ENCODE measurements around the gene TMEM89. TPM values are rescaled to one million over a fixed set of nuclear protein-coding genes. Genes with fewer than 3 reads are reported as not detected.

Gene TMEM89
- total RNA-seq, 1 donor from 2014 or later = not detected

DNA sequence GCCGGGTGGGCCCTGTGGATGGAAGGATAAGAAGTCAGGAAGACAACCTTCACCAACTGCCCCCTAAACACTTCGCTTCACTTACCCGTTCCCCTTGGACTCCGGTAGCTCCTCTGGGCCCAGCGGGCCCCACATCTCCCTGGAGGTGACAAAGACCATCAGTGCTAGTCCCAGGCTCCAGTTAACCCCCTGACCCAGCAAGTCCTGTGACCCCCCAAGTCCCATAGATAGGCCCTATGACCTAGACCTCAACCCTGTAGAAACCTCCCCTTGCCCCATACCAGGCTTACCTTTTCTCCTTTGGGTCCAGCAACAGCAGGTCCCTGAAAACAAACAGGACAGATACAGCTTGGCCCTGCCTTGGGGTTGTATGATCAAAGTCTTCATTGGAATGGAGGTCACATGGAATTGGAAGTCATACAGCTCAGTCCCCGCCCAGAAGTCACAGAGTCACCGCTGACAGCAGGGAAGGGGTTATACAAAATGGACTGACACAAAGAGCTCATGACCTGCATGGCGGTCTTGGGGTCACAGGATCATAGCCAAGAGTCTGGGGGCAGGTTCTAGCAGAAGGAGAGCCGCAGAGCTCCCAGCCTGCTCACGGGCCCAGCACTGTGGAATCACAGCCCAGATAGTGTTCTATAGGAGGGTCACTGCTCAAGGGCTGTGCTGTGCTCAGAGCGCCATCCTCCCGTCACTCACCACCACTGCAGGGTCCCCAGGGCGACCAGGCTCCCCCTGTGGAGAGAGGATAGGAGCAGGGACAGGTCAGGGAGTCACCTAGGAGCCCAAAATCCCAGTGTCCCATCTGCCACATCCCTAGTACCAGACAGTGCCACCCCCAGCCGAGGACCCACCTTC lies 39.7 kb downstream of the TMEM89 start:
- peaks cover 0 to 3% of the 10 kb centered on the region in 2 donors for H3K36me3 ChIP-seq
- no peak for DNase-seq (ENCODE audit: low spot score in 2 of 2)

DNA sequence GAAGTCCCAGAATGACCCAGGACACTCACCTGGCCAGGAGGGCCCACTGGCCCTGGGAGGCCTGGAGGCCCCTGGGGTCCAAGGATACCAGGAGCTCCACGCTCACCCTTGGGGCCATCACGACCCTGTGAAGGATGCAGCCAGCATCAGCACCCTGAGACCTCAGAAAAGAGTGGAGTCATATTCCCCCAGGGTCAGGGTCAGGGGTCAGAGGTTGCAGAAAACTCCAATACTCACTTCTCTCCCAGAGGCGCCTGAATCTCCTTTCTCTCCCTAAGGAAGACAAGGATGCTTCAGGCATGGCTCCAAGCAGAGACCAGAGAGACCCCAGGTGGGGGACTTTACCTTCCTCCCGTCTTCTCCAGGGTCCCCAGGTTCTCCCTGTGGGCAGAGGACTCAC lies 44.9 kb downstream of the TMEM89 start:
- intact Hi-C loops (cut with DNase I) = no loop called here

More for the DNA sequence above, 39.7 kb downstream of the TMEM89 start:
- Histone ChIP-seq H3K4me3 (no peak overlapping the region), H3K9me3 (no peaks in the 10 kb centered on the region), H3K4me1 (no peaks in the 10 kb centered on the region), H3K27ac (no peak overlapping the region), H3K27me3 (no peaks in the 10 kb centered on the region)
- TF ChIP-seq, protein P1, sequence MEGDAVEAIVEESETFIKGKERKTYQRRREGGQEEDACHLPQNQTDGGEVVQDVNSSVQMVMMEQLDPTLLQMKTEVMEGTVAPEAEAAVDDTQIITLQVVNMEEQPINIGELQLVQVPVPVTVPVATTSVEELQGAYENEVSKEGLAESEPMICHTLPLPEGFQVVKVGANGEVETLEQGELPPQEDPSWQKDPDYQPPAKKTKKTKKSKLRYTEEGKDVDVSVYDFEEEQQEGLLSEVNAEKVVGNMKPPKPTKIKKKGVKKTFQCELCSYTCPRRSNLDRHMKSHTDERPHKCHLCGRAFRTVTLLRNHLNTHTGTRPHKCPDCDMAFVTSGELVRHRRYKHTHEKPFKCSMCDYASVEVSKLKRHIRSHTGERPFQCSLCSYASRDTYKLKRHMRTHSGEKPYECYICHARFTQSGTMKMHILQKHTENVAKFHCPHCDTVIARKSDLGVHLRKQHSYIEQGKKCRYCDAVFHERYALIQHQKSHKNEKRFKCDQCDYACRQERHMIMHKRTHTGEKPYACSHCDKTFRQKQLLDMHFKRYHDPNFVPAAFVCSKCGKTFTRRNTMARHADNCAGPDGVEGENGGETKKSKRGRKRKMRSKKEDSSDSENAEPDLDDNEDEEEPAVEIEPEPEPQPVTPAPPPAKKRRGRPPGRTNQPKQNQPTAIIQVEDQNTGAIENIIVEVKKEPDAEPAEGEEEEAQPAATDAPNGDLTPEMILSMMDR (IDR thresholded peaks at IDR 0.05) = no peak
- intact Hi-C loops (cut with DNase I) = no loop called here

DNA sequence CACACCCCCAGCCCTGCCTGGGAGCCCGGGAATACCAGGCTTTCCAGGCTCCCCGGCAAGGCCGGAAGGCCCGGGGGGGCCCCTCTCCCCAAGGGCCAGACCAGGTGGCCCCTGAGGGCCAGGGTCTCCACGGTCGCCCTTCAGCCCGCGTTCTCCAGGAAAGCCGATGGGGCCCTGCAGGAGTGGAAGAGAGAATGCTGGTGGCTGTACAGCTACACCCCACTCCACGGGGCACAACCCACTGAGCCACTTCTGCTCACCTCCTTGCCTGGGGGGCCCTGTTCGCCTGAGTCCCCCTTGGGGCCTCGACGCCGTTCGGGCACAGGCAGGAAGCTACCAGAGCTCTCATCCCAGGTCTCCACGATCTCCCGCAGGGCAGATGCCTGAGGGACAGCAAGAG lies 46.2 kb downstream of the TMEM89 start:
- intact Hi-C loops (cut with DNase I) = no loop called here
- DNase-seq (ENCODE audit: low spot score in 2 of 2) = no peak
- H3K4me1 ChIP-seq = no peaks in the 10 kb centered on the region
- no peaks in the 10 kb centered on the region for H3K27me3 ChIP-seq
- TF ChIP-seq, protein P1 (IDR thresholded peaks at IDR 0.05) = no peak
- H3K27ac ChIP-seq = no peak overlapping the region
- peaks cover 0 to 3% of the 10 kb centered on the region in 2 donors for H3K36me3 ChIP-seq
- no peak overlapping the region for H3K4me3 ChIP-seq
- H3K9me3 ChIP-seq = no peaks in the 10 kb centered on the region

More for the DNA sequence above, 44.9 kb downstream of the TMEM89 start:
- H3K4me1 ChIP-seq = no peaks in the 10 kb centered on the region
- no peaks in the 10 kb centered on the region for H3K27me3 ChIP-seq
- no peaks in the 10 kb centered on the region for H3K9me3 ChIP-seq
- TF ChIP-seq, protein P1 (IDR thresholded peaks at IDR 0.05) = no peak
- no peak for DNase-seq (ENCODE audit: low spot score in 2 of 2)
- H3K27ac ChIP-seq = no peak overlapping the region
- H3K4me3 ChIP-seq = no peak overlapping the region
- H3K36me3 ChIP-seq = peaks cover 0 to 3% of the 10 kb centered on the region in 2 donors

DNA sequence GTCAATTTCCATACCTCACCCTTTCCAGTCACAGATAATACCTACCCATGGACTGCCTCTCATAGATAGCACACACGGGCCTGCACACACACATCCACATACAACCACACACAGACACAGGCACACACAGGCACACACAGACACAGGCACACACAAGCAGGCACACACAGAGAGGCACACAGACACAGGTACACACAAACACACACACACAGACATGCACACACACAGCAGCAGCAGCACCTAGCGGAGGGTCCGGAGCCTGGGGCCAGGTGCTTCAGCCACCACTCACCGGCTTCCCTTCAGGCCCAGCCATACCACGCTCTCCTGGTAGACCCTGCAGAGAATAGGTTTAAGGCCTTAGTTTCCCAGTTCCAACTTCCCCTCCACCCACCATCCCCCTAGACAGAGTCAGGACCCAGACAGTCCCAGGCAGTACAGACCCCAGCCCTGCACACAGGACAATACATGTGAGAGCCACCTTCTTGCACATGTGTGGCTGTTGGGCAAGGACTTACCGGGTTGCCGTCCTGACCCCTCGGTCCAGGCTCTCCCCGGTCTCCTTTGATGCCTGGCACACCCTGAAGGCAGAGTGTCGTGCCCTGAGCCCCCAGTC lies 47.5 kb downstream of the TMEM89 start:
- no peak overlapping the region for H3K27ac ChIP-seq
- no peak for DNase-seq (ENCODE audit: low spot score in 2 of 2)
- H3K9me3 ChIP-seq = no peaks in the 10 kb centered on the region
- intact Hi-C loops (cut with DNase I) = no loop called here
- TF ChIP-seq, protein P1 (IDR thresholded peaks at IDR 0.05) = no peak
- H3K36me3 ChIP-seq = peaks cover 0 to 3% of the 10 kb centered on the region in 2 donors
- H3K27me3 ChIP-seq = no peaks in the 10 kb centered on the region
- H3K4me1 ChIP-seq = no peaks in the 10 kb centered on the region
- H3K4me3 ChIP-seq = no peak overlapping the region

DNA sequence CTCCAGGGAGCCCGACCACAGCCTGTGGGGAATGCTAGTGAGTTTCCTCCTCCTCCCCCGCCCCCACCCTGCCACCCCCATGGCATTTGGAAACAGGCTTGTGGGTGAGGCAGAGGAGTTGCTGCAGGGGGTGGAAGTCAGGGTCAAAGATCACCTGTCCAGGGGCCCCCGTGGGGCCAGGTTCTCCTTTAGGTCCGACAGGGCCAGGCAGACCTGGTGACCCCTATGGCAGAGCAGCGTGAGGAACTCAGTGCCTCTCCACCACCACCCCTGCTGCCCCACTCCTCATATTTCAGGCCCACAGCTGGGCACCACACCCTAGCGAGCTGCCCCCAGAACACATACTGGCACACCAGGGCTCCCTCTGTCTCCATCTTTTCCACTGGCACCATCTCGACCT lies 49.1 kb downstream of the TMEM89 start:
- Histone ChIP-seq H3K9me3 (no peaks in the 10 kb centered on the region), H3K4me3 (no peak overlapping the region), H3K4me1 (no peaks in the 10 kb centered on the region), H3K36me3 (no peaks in the 10 kb centered on the region), H3K27ac (no peak overlapping the region), H3K27me3 (no peaks in the 10 kb centered on the region)
- no peak for DNase-seq (ENCODE audit: low spot score in 2 of 2)
- intact Hi-C loops (cut with DNase I) = no loop called here
- TF ChIP-seq, protein P1 (IDR thresholded peaks at IDR 0.05) = no peak

Data from ascending aorta (tissue), 2 donors.